Activated CD4-positive, alpha-beta T cell treated with anti-CD3 and anti-CD28 coated beads for 1 hour (primary cell): ENCODE data around the gene APC.

Source experiments
- DNase-seq: peaks from one replicate; pipeline ENCODE4 v3.0.0-alpha.2; 2020

APC gene

GRCh38 chr5:112717506-112718082, 20.1 kb upstream of the APC start:
- DNase-seq = no peak

- DNase-seq = no peak
Measured at GRCh38 chr5:112718344-112718743, 19.3 kb upstream of the APC start.

- DNase-seq = no peak
Measured at GRCh38 chr5:112720576-112720975, 17.1 kb upstream of the APC start.

GRCh38 chr5:112724901-112725300, 12.8 kb upstream of the APC start:
- DNase-seq = no peak

- no peak for DNase-seq
Measured at GRCh38 chr5:112729630-112730029, 8.1 kb upstream of the APC start.

- no peak for DNase-seq
Measured at GRCh38 chr5:112732131-112732530, 5.6 kb upstream of the APC start.

- no peak for DNase-seq
Measured at GRCh38 chr5:112733586-112733985, 4.1 kb upstream of the APC start.

GRCh38 chr5:112734597-112734996, 3.1 kb upstream of the APC start:
- no peak for DNase-seq

- no peak for DNase-seq
Measured at GRCh38 chr5:112735702-112736101, 2.0 kb upstream of the APC start.

GRCh38 chr5:112737070-112737462, 619 bp upstream of the APC start:
- no peak for DNase-seq

- DNase-seq = no peak
Measured at GRCh38 chr5:112738191-112738560, 491 bp downstream of the APC start.

GRCh38 chr5:112742424-112742823, 4.7 kb downstream of the APC start:
- DNase-seq = no peak

- DNase-seq = no peak
Measured at GRCh38 chr5:112743631-112744030, 5.9 kb downstream of the APC start.

GRCh38 chr5:112752335-112752734, 14.7 kb downstream of the APC start:
- no peak for DNase-seq

- DNase-seq = no peak
Measured at GRCh38 chr5:112755703-112756102, 18.0 kb downstream of the APC start.

- DNase-seq = no peak
Measured at GRCh38 chr5:112757468-112758208, 20.0 kb downstream of the APC start.

GRCh38 chr5:112758676-112759075, 21.0 kb downstream of the APC start:
- DNase-seq = no peak

GRCh38 chr5:112762113-112762810, 24.6 kb downstream of the APC start:
- DNase-seq = no peak

GRCh38 chr5:112763165-112763564, 25.5 kb downstream of the APC start:
- no peak for DNase-seq

- DNase-seq = no peak
Measured at GRCh38 chr5:112772124-112772523, 34.4 kb downstream of the APC start.

GRCh38 chr5:112776301-112776856, 38.7 kb downstream of the APC start:
- DNase-seq = no peak

- DNase-seq = no peak
Measured at GRCh38 chr5:112779531-112779930, 41.8 kb downstream of the APC start.

- DNase-seq = no peak
Measured at GRCh38 chr5:112784726-112785125, 47.0 kb downstream of the APC start.

GRCh38 chr5:112787261-112787660, 49.6 kb downstream of the APC start:
- DNase-seq = no peak
